Hippocampal formation (tissue), 2 donors: Measurements from ENCODE around the gene PXDC1.
"Not testable (repeated sequence)": the region's sequence is repeated elsewhere in the genome, so short reads cannot be mapped to it uniquely, and the experiment has no call there.

Experiments used
- DNase-seq, 2 donors: peaks; one replicate each; lab custom pipeline; 2025; lab: John Stamatoyannopoulos, UW

PXDC1 gene

GRCh38 chr6:3762852-3763251, 11.3 kb upstream of the PXDC1 start:
- no peak for DNase-seq

GRCh38 chr6:3762359-3762758, 10.8 kb upstream of the PXDC1 start:
- DNase-seq, result no peak

- DNase-seq, result no peak
Measured at GRCh38 chr6:3761989-3762270, 10.4 kb upstream of the PXDC1 start.

GRCh38 chr6:3759646-3760232, 8.2 kb upstream of the PXDC1 start:
- no peak for DNase-seq

- DNase-seq, result no peak
Measured at GRCh38 chr6:3758842-3759144, 7.3 kb upstream of the PXDC1 start.

- not testable (repeated sequence) for DNase-seq
Measured at GRCh38 chr6:3757998-3758841, 6.7 kb upstream of the PXDC1 start.

GRCh38 chr6:3757241-3757641, 5.7 kb upstream of the PXDC1 start:
- DNase-seq, result no peak

- DNase-seq, result no peak
Measured at GRCh38 chr6:3756546-3756945, 5.0 kb upstream of the PXDC1 start.

GRCh38 chr6:3755637-3756545, 4.4 kb upstream of the PXDC1 start:
- no peak for DNase-seq

- no peak for DNase-seq
Measured at GRCh38 chr6:3754776-3755175, 3.3 kb upstream of the PXDC1 start.

GRCh38 chr6:3754032-3754725, 2.7 kb upstream of the PXDC1 start:
- DNase-seq, result not testable (repeated sequence)

- no peak for DNase-seq
Measured at GRCh38 chr6:3753228-3753835, 1.8 kb upstream of the PXDC1 start.

- no peak for DNase-seq
Measured at GRCh38 chr6:3752531-3753227, 1.2 kb upstream of the PXDC1 start.

GRCh38 chr6:3751730-3752530, 417 bp upstream of the PXDC1 start:
- peak; percentile 45 to 69 for DNase-seq

- peak; percentile 58 to 73 for DNase-seq
Measured at GRCh38 chr6:3750317-3751076, 1.0 kb downstream of the PXDC1 start.

- DNase-seq, result no peak
Measured at GRCh38 chr6:3749977-3750316, 1.6 kb downstream of the PXDC1 start.

- no peak for DNase-seq
Measured at GRCh38 chr6:3749067-3749841, 2.3 kb downstream of the PXDC1 start.

GRCh38 chr6:3748208-3749066, 3.1 kb downstream of the PXDC1 start:
- DNase-seq, result peak; percentile 8 to 41
